HK-2 (cell line): Measurements from ENCODE around the gene CRHR2.

Experiments
- DNase-seq: peaks from one replicate; pipeline ENCODE4 v3.0.0-alpha.2; 2018; ENCODE audit not compliant: unreplicated experiment

Gene CRHR2

DNA sequence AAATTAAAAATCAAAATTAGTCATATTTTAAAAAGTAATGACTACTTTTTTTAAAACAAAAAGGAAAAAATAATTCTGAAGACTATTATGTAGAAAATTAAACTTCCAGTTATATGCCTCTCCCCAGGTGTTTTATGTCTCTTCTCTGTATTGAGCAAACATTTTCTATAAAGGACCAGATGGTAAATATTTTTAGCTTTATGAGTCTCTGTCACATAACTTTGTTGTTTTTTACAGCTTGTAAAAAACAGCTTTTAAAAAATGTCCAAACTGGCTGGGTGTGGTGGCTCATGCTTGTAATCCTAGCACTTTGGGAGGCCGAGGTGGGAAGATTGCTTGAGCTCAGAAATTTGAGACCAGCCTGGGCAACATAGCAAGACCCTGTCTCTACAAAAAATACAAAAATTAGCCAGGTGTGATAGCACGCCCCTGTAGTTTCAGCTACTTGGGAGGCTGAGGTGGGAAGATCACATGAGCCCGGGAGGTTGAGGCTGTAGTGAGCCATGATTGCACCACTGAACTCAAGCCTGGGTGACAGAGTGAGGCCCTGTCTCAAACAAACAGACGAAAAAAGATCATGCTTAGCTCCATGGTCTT lies 64.1 kb downstream of the CRHR2 start:
- no peak for DNase-seq

DNA sequence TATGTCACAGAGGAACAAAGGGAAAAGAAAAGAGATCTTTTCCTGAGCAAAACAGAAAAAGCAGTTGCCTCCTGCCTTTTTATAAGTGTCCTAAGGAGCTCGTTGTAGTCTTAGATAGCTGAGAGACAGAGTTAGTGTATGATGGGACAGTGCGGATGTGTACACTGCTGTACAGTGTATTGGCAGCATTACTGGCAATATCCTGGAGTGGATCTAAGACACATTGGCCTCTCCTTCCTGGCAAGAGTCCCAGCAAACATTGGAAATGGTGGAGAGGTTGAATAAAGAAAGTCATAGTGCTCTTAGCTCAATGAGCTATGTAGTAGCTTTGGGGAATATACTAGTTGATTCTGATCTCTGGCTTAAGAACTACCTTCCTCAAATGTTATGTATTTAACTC lies 64.9 kb downstream of the CRHR2 start:
- no peak for DNase-seq

DNA sequence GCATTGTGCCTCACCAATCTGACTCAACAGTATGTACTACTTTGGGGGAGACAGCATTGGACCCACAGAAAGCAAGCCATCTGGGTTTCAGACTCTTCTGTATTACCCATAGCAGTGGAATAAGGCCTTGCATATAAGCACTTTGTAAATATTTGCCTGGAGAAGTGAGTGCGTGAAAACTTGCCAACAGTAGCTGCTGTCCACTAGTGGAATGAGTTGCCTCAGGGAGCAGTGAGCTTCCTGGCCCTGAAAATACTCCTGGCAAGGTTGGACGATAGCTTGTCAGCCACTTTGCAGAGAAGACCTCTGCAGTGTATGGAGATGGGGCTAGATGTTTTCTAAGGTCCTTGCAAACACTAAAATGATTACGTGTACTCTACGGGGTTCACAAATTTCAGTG lies 65.9 kb downstream of the CRHR2 start:
- no peak for DNase-seq

DNA sequence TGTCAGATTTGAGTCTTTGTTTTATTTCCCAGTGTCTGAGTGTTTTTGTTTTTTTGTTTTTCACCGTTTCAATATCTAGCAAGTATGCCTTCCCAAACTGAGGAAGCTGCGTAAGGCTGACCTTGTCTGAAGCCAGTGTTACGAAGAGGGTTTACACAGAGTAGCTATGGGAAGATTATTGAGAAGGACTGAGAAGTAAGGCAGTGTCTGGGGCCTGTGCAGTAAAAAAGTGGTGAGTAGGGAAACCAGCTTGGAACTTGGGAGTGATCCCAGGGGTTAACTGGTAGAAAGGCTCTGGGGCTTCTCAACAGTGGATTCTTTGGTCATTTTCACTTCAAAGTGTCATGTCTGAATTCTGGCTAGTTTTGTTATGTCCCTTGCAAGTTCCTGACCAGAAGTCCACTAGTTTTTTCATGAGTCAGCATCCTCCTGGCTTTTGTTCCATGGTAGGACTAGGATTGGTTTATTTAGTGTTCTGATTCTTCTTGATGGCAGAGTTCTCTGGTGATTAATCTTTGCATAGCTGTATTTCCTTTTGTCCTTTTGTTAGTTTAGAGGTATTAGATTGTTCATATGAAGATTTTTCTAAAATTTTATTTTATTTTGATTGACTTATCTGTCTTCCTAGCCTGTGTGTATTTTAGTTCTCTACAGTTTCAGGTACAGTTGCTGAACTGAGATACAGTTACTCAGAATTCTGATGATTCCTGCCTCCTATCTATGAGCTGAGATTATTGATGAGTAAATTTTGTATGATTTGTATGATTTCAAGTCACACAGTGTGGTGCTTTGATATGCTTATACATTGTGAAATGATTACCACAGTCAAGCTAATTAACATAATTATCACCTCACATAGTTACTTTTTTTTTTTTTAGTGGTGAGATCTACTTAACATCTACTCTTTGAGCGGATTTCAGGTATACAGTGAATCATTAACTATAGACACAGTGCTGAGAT lies 68.6 kb downstream of the CRHR2 start:
- no peak for DNase-seq

DNA sequence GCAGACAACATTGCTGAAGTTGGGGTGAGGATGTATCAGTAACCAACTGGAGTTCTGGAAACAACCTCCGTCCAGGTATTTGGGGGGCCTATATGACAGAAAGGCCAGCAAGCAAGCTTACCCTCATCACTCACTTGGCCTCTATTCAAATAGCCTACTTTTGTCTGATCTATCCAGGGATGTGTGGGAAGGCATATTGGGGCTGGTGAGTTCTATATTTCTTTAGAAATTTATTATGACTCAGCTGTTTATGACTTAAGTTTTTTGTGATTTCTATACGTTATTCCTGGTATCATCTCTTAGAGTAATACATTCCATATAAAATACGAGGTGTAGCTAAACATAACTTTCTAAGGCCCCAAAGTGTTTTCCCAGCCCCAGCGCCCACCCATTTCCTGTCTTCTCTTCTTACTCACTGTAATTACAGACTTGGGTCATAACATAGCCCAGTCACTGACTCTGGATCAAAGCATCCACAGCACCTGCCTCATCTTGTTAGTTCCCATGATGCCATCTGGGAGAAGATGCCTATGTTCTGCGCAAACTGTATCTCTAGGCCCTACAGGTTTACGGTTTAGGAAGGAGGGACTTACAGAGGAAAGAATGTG lies 69.5 kb downstream of the CRHR2 start:
- DNase-seq: no peak

DNA sequence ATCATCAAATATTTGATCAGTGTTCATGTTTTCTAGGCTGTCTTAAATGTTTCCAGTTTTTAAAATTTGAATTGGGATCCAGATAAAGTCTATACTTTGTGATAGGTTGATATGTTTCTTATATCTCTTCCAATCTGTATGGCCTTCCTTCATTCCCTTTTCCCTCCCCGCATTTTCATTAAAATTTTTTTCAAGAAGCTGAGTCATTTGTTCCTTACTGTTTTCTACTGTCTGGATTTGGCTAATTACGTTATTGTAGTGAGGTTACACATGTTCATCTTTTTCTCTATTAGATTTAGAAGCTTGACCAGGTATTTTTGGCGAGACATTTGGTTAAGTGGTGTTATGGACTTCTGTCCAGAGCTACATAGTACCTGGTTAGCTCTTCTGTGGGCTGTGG lies 76.4 kb downstream of the CRHR2 start:
- DNase-seq: no peak

DNA sequence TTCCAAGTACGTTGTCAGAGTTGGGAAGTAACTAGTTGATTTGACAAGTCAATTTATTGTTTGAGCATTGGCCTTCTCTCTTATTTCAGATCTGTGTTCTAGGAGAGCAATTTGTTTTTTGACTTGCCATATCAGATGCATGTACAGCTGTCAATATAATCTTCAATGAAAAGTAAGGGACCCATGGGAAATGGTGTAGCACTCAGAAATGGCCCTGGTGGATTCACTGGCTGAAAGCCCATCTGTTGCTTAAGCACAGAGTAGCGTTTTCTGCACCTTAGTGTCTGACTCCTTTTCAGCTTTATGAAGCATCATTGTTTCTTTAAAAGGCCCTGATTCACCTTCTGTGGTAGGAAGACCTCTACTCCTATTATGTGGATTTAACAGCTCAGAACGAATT lies 77.4 kb downstream of the CRHR2 start:
- no peak for DNase-seq
